Mesothelial cell of epicardium (in vitro differentiated cells): ENCODE data around the gene CPLX1. TPM values are rescaled to one million over a fixed set of nuclear protein-coding genes. Genes with fewer than 3 reads are reported as not detected.
"Not testable (repeated sequence)": the region's sequence is repeated elsewhere in the genome, so short reads cannot be mapped to it uniquely, and the experiment has no call there.

ENCODE experiments used
- DNase-seq, 2 experiments: peaks; one replicate each; pipeline ENCODE4 v3.0.0; 2021; ENCODE audit warnings: low spot score in 2 of 2; ENCODE audit not compliant: unreplicated experiment in 2 of 2
- H3K27ac Mint-ChIP-seq: 2 replicates; pipeline ENCODE4 v1.8.0; 2021; ENCODE audit warnings: mixed read lengths
- H3K27me3 Mint-ChIP-seq: 2 replicates; pipeline ENCODE4 v1.8.0; 2021; ENCODE audit warnings: low read depth, mixed read lengths
- H3K36me3 Mint-ChIP-seq: 2 replicates; pipeline ENCODE4 v1.8.0; 2021; ENCODE audit warnings: mixed read lengths
- H3K4me1 Mint-ChIP-seq: 2 replicates; pipeline ENCODE4 v1.8.0; 2021; ENCODE audit warnings: mixed read lengths
- H3K4me3 Mint-ChIP-seq: 2 replicates; pipeline ENCODE4 v1.8.0; 2021; ENCODE audit warnings: mild to moderate bottlenecking, moderate library complexity, mixed read lengths
- H3K9me3 Mint-ChIP-seq: 2 replicates; pipeline ENCODE4 v1.8.0; 2021; ENCODE audit warnings: mixed read lengths
- total RNA-seq: library from RNA; stranded (reverse); gene quantifications from 3 replicates; pipeline ENCODE4 v1.2.1, GENCODE V29; 2021
- TF ChIP-seq, protein P1 (sequence below): fragments of 200-600 bp; sonication (generic); IDR thresholded peaks from one replicate; pipeline ENCODE4 v1.5.0; 2021; ENCODE audit warnings: antibody characterized with exemption; ENCODE audit not compliant: unreplicated experiment

CPLX1 gene
- total RNA-seq, 1 donor from 2014 or later: 4.6 TPM

DNA sequence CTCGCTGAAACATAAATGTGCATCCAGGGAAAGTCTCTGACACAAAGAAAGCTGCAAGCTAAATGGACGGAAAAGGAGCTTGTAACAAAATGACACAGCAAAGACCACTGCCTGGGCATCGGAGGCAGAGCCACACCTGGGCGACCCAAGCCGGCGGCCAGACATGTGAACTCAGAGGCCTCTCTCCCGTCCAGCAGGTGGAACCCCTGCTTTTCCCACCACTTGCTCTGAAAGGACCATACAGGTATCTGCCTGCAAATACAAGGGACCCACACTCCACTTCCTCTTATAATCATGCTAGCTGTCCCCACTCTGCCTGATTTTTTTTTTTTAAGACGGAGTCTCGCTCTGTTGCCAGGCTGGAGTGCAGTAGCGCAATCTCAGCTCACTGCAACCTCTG lies 12.0 kb downstream of the CPLX1 start:
- no peak overlapping the region for H3K27ac Mint-ChIP-seq
- TF ChIP-seq, protein P1, sequence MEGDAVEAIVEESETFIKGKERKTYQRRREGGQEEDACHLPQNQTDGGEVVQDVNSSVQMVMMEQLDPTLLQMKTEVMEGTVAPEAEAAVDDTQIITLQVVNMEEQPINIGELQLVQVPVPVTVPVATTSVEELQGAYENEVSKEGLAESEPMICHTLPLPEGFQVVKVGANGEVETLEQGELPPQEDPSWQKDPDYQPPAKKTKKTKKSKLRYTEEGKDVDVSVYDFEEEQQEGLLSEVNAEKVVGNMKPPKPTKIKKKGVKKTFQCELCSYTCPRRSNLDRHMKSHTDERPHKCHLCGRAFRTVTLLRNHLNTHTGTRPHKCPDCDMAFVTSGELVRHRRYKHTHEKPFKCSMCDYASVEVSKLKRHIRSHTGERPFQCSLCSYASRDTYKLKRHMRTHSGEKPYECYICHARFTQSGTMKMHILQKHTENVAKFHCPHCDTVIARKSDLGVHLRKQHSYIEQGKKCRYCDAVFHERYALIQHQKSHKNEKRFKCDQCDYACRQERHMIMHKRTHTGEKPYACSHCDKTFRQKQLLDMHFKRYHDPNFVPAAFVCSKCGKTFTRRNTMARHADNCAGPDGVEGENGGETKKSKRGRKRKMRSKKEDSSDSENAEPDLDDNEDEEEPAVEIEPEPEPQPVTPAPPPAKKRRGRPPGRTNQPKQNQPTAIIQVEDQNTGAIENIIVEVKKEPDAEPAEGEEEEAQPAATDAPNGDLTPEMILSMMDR: no peak

DNA sequence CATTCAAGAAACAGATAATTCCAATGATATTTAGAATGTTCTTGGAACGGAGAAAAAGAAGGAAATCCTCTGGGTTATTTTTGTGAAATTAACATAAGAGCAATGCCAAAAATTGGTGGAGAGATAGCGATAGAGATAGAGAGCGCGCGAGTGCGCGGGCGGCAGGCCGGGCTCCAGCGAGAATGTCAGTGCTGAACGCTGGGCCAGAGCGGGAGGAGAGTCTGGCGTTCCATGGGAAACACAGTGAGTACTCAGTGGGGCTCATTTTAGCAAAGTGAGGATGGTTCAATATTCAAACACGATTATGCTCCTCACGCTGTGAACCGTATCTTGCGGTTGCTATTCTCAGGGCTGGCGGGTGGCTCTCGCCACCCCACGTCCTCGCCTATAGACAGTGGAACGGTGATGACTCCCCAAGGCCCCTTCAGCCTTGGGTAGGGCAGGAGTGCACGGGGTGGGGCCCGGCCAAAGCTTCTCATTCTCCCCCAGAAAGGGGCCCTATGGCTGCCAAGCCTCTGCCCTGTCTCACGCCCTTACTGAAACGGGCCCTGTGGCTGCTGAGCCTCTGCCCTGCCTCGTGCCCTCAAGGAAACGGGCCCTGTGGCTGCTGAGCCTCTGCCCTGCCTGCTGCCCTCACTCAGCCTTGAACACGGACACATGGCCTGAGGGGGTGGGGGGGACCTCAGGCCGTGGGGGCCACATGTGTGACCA lies 16.9 kb downstream of the CPLX1 start:
- Mint-ChIP-seq H3K9me3 (peaks cover 15% of the 10 kb centered on the region), H3K4me1 (no peaks in the 10 kb centered on the region), H3K27ac (no peak overlapping the region), H3K4me3 (no peak overlapping the region), H3K27me3 (peaks cover 45% of the 10 kb centered on the region), H3K36me3 (no peaks in the 10 kb centered on the region)
- DNase-seq: no peak
- TF ChIP-seq, protein P1: no peak

More for the DNA sequence above, 12.0 kb downstream of the CPLX1 start:
- Mint-ChIP-seq H3K27me3 (peaks cover 76% of the 10 kb centered on the region), H3K9me3 (no peaks in the 10 kb centered on the region), H3K36me3 (no peaks in the 10 kb centered on the region), H3K4me1 (no peaks in the 10 kb centered on the region), H3K4me3 (no peak overlapping the region)
- DNase-seq: no peak

DNA sequence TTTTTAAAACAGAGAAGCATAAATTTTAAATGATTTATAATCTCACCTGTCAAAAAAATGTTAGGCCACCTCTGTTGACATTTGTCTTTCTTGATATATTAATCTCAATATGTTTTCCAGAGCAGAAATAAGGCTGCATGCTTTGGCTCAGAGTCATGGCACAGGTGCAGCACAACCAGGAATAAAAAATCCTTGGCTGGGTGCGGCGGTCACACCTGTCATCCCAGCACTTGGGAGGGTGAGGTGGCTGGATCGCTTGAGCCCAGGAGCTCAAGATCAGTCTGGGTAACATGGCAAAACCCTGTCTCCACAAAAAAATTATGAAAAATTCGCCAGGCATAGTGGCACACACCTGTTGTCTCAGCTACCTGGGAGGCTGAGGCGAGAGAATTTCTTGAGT lies 18.1 kb downstream of the CPLX1 start:
- no peak overlapping the region for H3K27ac Mint-ChIP-seq
- no peak overlapping the region for H3K4me3 Mint-ChIP-seq
- no peaks in the 10 kb centered on the region for H3K4me1 Mint-ChIP-seq
- TF ChIP-seq, protein P1: no peak
- H3K27me3 Mint-ChIP-seq: peaks cover 34% of the 10 kb centered on the region
- no peaks in the 10 kb centered on the region for H3K36me3 Mint-ChIP-seq
- no peak for DNase-seq
- peaks cover 15% of the 10 kb centered on the region for H3K9me3 Mint-ChIP-seq

DNA sequence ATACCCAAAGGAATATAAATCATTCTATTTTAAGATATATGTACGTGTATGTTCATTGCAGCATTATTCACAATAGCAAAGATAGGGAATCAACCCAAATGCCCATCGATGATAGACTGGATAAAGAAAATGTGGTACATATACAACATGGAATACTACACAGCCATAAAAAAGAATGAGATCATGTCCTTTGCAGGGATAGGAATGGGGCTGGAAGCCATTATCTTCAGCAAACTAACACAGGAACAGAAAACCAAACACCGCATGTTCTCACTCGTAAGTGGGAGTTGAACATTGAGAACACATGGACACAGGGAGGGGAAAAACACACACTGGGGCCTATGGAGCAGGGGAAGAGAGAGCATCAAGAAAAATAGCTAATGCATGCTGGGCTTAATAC lies 18.9 kb downstream of the CPLX1 start:
- Mint-ChIP-seq H3K9me3 (peaks cover 20% of the 10 kb centered on the region), H3K27me3 (peaks cover 31% of the 10 kb centered on the region)
- not testable (repeated sequence) for H3K4me3 Mint-ChIP-seq, DNase-seq, H3K36me3 Mint-ChIP-seq, H3K27ac Mint-ChIP-seq, H3K4me1 Mint-ChIP-seq

DNA sequence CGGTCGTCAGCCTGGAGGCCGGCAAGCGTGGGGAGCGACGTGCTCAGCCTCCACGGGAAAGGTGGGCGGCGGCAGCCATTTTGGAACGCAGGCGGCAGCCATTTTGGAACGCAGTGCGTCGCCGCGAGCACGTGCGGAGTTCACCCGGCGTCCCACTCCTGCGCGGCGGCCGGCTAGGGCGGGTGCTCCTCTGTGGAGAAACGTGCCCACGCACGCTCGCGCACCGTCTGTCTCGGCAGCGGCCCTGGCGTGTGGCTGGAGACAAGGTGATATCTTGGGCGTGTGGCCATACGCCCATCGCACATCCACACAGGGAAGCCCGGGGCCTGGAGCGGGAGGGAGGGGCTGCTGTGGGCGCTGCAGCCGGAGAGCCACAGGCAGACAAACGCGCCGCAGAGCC lies 21.1 kb downstream of the CPLX1 start:
- H3K36me3 Mint-ChIP-seq: no peaks in the 10 kb centered on the region
- peaks cover 25% of the 10 kb centered on the region for H3K9me3 Mint-ChIP-seq
- TF ChIP-seq, protein P1: no peak
- H3K27ac Mint-ChIP-seq: no peak overlapping the region
- H3K4me3 Mint-ChIP-seq: no peak overlapping the region
- no peak for DNase-seq
- peaks cover 17% of the 10 kb centered on the region for H3K27me3 Mint-ChIP-seq
- H3K4me1 Mint-ChIP-seq: no peaks in the 10 kb centered on the region

DNA sequence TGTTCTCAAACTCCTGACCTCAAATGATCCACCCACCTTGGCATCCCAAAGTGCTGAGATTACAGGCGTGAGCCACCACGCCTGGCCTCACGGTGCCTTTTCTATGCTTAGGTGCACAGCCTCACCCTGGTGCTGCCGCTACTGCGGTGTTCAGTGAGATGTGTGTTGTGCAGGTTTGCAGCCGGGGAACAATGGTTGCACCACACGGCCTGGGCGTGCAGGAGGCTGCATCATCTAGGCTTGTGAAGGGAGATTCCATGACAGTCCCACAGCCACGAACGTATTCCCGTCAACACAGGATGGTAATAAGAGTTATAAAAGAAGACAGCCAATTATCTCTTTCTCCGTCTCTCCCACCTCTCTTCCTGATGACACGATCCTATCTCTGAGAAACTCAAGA lies 22.0 kb downstream of the CPLX1 start:
- H3K4me1 Mint-ChIP-seq: no peaks in the 10 kb centered on the region
- H3K27ac Mint-ChIP-seq: no peak overlapping the region
- H3K27me3 Mint-ChIP-seq: peaks cover 17% of the 10 kb centered on the region
- H3K36me3 Mint-ChIP-seq: no peaks in the 10 kb centered on the region
- H3K4me3 Mint-ChIP-seq: no peak overlapping the region
- TF ChIP-seq, protein P1: no peak
- DNase-seq: no peak
- H3K9me3 Mint-ChIP-seq: peaks cover 25% of the 10 kb centered on the region
